ENCODE measurements around the gene PLD3.

Gene PLD3

GRCh38 chr19:40377876-40378385 is 29.4 kb downstream of the PLD3 start:
- TF ChIP-seq CTCF (conservative IDR thresholded peaks at IDR 0.05; ENCODE audit: control insufficient read depth, insufficient read depth, low read depth, low read length) = no peak
- no peak overlapping the region for H3K4me3 ChIP-seq (ENCODE audit: control insufficient read depth, low read depth, low read length)
- no peak for DNase-seq (ENCODE audit: low read depth)

- no peak for TF ChIP-seq CTCF (conservative IDR thresholded peaks at IDR 0.05; ENCODE audit: control insufficient read depth, insufficient read depth, low read depth, low read length)
- no peak overlapping the region for H3K4me3 ChIP-seq (ENCODE audit: control insufficient read depth, low read depth, low read length)
- DNase-seq (ENCODE audit: low read depth) = no peak
Observed at GRCh38 chr19:40378509-40378908, 30.0 kb downstream of the PLD3 start.

DNA sequence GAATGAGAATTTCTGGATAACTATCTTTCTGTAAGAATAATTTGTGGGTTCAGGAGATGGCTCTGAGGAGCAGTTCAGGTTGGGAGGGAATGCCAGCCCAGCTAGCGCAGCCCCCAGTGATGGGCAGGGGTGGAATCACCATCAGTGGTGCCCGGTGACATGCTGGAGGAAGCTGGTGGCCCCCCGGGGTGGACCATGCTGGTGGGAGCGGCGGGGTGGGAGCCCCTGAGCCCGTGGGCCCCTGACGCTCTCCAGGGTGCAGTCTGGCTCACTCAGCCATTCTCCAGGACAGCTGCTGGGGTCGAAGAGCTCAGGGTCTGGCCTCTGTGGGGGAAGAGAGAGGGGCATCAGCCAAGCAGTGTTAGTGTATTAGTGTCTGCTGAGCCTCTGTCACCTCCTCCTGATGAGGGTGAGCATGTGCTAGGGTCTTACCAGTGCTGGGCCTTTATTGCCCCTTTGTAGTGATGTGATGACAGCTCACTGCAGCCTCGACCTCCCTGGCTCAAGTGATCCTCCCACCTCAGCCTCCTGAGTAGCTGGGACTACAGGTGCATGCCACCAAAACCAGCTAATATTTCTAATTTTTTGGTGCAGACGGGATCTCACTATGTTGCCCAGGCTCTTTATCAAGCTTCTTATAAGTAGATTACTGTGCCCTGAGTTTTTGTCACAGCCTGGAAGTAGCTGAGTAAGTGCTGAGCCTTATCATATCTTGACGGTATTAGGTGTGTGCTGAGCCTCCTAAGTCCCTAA is 31.1 kb downstream of the PLD3 start:
- no peak for TF ChIP-seq CTCF (conservative IDR thresholded peaks at IDR 0.05; ENCODE audit: control insufficient read depth, insufficient read depth, low read depth, low read length)
- H3K4me3 ChIP-seq (ENCODE audit: control insufficient read depth, low read depth, low read length) = no peak overlapping the region
- DNase-seq (ENCODE audit: low read depth) = no peak

- TF ChIP-seq CTCF (conservative IDR thresholded peaks at IDR 0.05; ENCODE audit: control insufficient read depth, insufficient read depth, low read depth, low read length) = no peak
- no peak for DNase-seq (ENCODE audit: low read depth)
- no peak overlapping the region for H3K4me3 ChIP-seq (ENCODE audit: control insufficient read depth, low read depth, low read length)
Observed at GRCh38 chr19:40380199-40381037, 31.9 kb downstream of the PLD3 start.

GRCh38 chr19:40381321-40381720 is 32.8 kb downstream of the PLD3 start:
- TF ChIP-seq CTCF (conservative IDR thresholded peaks at IDR 0.05; ENCODE audit: control insufficient read depth, insufficient read depth, low read depth, low read length) = peak; percentile 8
- no peak for DNase-seq (ENCODE audit: low read depth)
- H3K4me3 ChIP-seq (ENCODE audit: control insufficient read depth, low read depth, low read length) = no peak overlapping the region

- no peak for DNase-seq (ENCODE audit: low read depth)
- TF ChIP-seq CTCF (conservative IDR thresholded peaks at IDR 0.05; ENCODE audit: control insufficient read depth, insufficient read depth, low read depth, low read length) = no peak
- H3K4me3 ChIP-seq (ENCODE audit: control insufficient read depth, low read depth, low read length) = no peak overlapping the region
Observed at GRCh38 chr19:40383668-40384248, 35.3 kb downstream of the PLD3 start.
